Epithelial cell of esophagus (primary cell): ENCODE results near the gene CCDC97.
"Not testable (repeated sequence)": the region's sequence is repeated elsewhere in the genome, so short reads cannot be mapped to it uniquely, and the experiment has no call there.

Experiments used
- DNase-seq: peaks from one replicate; pipeline ENCODE4 v3.0.0; 2010; ENCODE audit warnings: low read depth
- H3K4me3 ChIP-seq: 2 replicates; pipeline ENCODE4 v1.5.1; 2011; ENCODE audit warnings: mild to moderate bottlenecking, low read length, control low read depth
- TF ChIP-seq, protein P1 (sequence below): IDR thresholded peaks from 2 replicates; pipeline ENCODE4 v1.5.1; 2011; ENCODE audit warnings: low read depth, mild to moderate bottlenecking, low read length, control low read depth, inconsistent platforms; ENCODE audit not compliant: insufficient read depth; ENCODE audit errors: missing control alignments

The CCDC97 gene

GRCh38 chr19:41339936-41340335, 30.0 kb downstream of the CCDC97 start:
- TF ChIP-seq, protein P1, sequence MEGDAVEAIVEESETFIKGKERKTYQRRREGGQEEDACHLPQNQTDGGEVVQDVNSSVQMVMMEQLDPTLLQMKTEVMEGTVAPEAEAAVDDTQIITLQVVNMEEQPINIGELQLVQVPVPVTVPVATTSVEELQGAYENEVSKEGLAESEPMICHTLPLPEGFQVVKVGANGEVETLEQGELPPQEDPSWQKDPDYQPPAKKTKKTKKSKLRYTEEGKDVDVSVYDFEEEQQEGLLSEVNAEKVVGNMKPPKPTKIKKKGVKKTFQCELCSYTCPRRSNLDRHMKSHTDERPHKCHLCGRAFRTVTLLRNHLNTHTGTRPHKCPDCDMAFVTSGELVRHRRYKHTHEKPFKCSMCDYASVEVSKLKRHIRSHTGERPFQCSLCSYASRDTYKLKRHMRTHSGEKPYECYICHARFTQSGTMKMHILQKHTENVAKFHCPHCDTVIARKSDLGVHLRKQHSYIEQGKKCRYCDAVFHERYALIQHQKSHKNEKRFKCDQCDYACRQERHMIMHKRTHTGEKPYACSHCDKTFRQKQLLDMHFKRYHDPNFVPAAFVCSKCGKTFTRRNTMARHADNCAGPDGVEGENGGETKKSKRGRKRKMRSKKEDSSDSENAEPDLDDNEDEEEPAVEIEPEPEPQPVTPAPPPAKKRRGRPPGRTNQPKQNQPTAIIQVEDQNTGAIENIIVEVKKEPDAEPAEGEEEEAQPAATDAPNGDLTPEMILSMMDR = no peak
- no peak overlapping the region for H3K4me3 ChIP-seq
- peak; percentile 24 for DNase-seq

DNA sequence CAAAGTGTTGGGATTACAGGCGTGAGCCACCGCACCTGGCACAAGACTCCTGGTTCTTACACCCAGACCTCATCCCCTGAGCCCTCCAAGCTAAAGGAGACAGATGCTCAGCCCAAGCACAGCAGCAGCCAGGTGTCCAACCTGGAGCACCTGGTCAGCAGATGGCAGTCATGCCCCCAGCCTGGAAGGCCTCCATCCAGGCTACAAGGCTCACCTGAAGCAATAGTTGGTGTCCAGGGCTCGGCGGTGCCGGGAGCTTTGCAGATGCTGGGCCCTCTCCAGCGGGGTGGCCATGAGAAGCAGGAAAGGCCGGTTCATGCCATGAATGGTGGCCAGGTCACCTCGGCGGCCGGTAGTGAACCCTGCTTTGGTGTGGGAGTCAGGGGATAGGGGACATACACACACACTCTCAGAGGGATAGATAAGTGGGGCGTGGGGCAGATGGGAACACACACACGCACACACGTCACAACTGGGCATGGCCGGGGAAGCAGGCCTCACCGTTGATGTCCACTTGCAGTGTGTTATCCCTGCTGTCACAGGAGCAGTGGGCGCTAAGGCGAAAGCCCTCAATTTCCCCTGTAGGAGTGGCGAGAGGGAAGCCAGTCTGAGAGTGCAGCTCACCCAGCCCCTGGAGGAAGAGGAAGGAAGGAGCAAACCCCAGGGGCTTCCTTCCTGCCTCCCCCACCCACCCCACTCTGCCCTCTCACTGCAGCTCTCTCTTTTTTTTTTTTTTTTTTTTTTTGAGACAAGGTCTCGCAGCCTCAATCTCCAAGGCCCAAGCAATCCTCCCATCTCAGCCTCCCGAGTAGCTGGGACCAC, 31.9 kb downstream of the CCDC97 start:
- TF ChIP-seq, protein P1 = no peak
- DNase-seq = no peak
- no peak overlapping the region for H3K4me3 ChIP-seq

GRCh38 chr19:41344162-41344561, 34.2 kb downstream of the CCDC97 start:
- no peak for DNase-seq
- TF ChIP-seq, protein P1 = no peak
- no peak overlapping the region for H3K4me3 ChIP-seq

DNA sequence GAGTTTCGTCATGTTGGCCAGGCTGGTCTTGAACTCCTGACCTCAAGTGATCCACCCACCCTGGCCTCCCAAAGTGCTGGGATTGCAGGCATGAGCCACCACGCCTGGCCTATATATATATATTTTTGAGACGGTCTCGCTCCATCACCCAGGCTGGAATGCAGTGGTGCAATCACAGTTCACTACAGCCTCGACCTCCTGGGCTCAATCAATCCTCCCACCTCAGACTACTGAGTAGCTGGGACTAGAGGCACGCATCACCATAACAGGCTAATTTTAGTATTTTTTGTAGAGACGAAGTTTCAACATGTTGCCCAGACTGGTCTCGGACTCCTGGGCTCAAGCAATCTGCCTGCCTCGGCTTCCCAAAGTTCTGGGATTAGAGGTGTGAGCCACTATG, 36.9 kb downstream of the CCDC97 start:
- not testable (repeated sequence) for H3K4me3 ChIP-seq, DNase-seq

DNA sequence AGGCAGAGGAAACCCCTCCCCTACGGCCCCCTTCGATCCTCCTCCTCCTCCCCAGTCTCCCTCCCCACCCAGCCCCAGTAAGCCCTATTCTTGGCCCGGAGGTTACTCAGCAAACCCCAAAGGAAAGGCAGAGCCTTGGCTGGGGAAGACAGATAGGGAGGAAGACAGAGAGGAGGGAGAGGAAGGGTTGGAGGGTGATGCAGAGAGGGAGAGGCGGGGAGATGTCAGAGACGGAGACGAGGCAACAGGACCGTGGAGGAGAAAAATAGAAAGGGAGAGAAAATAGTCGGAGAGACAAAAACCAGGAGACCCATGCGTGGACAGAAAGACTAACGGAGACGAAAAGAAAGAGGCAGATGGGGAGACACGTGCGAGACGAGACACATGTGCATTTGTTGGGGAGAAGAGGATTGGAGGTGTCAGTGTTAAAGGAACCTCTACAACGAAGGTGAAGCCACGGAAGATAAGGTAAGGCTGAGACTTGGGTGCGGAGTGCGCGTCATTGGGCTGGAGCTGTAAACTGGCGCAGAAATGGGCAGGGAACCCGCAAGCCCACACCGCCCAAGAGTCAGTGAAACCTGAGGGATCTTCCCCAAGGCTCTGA, 40.9 kb downstream of the CCDC97 start:
- TF ChIP-seq, protein P1 = no peak
- DNase-seq = no peak
- H3K4me3 ChIP-seq = peak overlapping the region; percentile 75

- TF ChIP-seq, protein P1 = no peak
- DNase-seq = peak; percentile 70
- peak overlapping the region; percentile 75 for H3K4me3 ChIP-seq
Measured at GRCh38 chr19:41351339-41352245, 41.6 kb downstream of the CCDC97 start.

DNA sequence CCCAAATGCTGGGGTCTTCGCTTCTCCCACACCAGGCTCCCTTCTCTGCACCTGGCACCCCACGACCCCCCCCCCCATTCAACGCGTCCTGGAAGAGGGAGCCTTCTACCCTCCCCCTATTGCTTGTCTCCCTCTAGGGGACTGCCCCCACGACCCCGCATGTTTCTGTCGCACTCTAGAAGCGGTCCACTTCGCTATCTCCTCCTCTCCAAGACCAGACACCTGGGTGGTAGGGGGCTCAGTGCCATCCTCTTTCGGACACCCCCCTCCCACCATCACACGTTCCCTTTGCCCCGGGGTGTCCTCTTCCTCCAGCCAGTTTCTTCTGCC, 42.3 kb downstream of the CCDC97 start:
- peak overlapping the region; percentile 75 for H3K4me3 ChIP-seq
- TF ChIP-seq, protein P1 = no peak
- DNase-seq = no peak
